GM18499 (cell line): ENCODE results near the gene MYO1A.
"Not testable (repeated sequence)": the region's sequence is repeated elsewhere in the genome, so short reads cannot be mapped to it uniquely, and the experiment has no call there.

ENCODE experiments used
- ATAC-seq: cut with Tn5 transposase; IDR thresholded peaks from one replicate; pipeline ENCODE4 v1.9.1; 2021; ENCODE audit warnings: moderate number of reproducible peaks; ENCODE audit not compliant: insufficient read depth, unreplicated experiment

MYO1A gene

DNA sequence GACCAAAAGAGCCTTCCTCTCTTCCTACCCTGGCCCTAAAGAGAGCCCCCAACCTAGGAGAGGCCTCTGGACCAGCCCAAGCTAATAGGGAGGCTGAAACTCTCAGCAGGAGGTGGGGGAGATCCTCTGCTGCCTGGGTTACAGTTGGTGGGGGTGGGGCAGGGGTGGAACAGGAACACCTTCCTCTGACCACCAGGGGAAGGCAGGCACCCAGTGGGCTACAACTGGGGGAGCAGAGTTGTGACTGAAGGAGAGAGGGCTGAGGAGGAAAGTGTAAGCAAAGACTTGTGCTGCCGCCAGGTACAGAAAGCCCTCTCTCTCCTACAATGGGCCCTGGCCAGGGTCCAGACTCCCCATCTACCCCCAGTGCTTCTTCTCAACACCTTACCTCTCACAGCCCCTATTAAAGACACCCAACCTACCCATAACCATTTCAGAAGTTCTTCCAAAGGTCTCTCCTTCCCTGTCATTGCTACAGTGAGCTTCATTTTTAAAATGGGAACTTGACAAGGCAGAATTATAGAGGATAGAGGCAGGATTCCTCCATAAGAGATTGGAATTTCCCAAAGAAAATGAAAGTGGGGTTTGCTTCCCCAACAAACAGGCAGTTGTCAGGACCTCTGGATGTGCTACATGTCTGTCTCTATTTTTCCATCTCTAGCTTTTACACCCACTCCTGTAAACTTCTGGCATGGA, 1.4 kb downstream of the MYO1A start:
- no peak for ATAC-seq

DNA sequence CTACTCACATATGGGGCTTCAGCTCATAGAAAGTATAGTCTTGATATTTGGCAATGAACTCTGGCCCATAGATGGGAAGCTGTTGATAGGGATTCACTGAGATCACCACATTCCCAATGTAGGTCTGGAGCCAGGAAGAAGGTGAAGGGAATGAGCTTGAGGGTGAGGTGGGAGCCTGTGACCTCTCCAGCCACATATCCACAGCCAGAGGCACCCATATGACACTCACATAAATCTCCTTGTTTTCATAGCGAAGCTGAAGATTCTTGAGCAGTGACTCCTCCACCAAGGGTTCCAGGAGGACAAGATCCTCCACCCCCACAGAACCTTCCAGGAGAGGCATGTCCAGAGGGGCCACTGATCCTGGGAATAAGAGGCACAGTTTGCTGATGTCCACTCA, 1.9 kb downstream of the MYO1A start:
- ATAC-seq = no peak

- no peak for ATAC-seq
These were observed 2.7 kb downstream of the MYO1A start for GRCh38 chr12:57046947-57047890.

GRCh38 chr12:57046086-57046791, 3.7 kb downstream of the MYO1A start:
- ATAC-seq = no peak

DNA sequence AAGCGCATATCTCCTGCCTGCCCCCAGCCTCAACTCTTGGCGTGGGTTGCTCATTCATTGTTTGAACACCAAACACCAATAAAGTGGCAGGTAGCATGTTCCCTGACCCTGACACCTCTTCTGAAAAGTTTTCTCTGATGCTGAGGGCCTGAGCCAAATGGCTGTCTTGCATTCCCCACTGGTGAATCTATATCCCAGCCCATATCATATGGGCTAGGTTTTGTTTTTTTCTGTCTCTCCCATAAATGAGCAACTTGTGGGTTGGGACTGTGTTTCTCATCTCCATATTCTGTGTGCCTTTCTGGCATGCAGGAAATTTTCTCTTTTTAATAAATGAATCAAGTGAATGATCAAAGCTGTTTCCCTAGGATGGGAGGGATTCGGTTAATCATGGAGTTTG, 5.0 kb downstream of the MYO1A start:
- no peak for ATAC-seq

DNA sequence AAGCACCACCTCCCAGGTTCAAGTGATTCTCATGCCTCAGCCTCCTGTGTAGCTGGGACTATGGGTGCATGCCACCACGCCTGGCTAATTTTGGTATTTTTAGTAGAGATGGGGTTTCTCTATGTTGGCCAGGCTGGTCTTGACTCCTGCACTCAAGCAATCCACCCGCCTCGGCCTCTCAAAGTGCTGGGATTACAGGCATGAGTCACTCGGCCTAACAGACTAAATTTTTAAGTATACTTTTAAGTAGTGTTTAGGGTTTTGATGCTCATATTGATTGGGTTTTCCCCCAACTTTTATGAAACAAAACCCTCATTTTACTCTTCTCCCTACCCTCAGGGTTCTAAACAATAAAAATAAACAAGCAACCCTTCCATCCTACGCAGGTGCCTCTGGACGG, 5.5 kb downstream of the MYO1A start:
- ATAC-seq = no peak

- ATAC-seq = no peak
These were observed 7.2 kb downstream of the MYO1A start for GRCh38 chr12:57042695-57043094.

DNA sequence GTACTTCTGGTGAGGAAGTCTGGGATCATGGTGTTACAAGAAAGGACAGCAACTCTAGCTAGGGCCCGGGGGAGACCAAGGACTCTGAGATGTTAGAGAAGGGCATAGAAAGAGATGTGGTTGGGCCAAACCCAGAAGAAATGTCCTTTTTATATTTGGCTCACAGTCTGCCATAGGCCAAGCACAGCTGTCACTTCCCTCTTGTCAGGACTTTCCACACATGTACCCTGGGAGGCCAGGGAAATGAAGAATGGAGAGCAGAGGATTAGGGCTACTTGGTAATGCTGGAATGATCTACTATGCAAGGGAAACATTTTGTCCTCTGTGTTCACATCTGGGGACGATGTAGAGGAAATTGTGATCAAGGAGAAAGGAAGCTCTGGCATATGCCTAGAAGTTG, 9.2 kb downstream of the MYO1A start:
- ATAC-seq = no peak

- no peak for ATAC-seq
These were observed 9.7 kb downstream of the MYO1A start for GRCh38 chr12:57040211-57040610.

GRCh38 chr12:57039016-57039798, 10.7 kb downstream of the MYO1A start:
- no peak for ATAC-seq

DNA sequence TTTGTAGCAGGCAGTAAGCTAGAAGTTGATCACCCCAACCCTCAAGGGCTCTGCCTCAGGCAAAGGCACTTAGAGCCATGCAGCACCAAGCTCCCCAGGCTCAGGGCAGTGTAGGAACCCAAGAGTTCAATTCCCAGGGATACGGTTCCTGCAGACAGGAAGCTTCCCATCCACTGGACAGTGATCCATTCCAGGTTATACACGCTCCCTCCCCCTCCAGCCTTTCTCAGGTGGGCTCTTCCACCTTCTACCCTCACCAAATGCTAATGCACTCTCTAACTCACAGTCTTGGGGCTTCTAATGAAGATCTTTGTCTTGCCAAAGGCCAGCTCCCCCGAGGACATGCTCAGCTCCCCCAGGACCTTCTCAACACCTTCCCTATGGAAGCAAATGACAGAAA, 12.7 kb downstream of the MYO1A start:
- ATAC-seq = no peak

GRCh38 chr12:57033431-57033830, 16.5 kb downstream of the MYO1A start:
- no peak for ATAC-seq

GRCh38 chr12:57031789-57032188, 18.1 kb downstream of the MYO1A start:
- ATAC-seq = no peak

GRCh38 chr12:57031138-57031725, 18.7 kb downstream of the MYO1A start:
- ATAC-seq = no peak

GRCh38 chr12:57029457-57029856, 20.5 kb downstream of the MYO1A start:
- ATAC-seq = no peak

DNA sequence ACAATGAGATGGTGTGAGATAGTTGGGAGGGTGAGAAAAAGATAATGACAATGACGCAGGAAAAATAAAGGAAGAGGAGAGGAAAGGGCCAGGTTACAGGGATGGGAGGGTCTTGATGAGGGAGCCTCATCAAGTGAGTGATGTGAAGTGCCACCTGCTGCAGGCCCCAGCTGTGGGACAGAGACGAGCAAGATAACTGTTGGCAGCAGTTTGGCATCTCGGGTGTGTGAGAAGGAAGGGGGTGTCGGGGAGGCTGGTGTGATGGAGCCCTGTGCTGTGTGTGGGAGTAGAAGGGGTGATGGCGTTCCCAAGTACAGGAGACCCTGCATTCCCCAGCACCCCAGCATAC, 22.1 kb downstream of the MYO1A start:
- no peak for ATAC-seq

DNA sequence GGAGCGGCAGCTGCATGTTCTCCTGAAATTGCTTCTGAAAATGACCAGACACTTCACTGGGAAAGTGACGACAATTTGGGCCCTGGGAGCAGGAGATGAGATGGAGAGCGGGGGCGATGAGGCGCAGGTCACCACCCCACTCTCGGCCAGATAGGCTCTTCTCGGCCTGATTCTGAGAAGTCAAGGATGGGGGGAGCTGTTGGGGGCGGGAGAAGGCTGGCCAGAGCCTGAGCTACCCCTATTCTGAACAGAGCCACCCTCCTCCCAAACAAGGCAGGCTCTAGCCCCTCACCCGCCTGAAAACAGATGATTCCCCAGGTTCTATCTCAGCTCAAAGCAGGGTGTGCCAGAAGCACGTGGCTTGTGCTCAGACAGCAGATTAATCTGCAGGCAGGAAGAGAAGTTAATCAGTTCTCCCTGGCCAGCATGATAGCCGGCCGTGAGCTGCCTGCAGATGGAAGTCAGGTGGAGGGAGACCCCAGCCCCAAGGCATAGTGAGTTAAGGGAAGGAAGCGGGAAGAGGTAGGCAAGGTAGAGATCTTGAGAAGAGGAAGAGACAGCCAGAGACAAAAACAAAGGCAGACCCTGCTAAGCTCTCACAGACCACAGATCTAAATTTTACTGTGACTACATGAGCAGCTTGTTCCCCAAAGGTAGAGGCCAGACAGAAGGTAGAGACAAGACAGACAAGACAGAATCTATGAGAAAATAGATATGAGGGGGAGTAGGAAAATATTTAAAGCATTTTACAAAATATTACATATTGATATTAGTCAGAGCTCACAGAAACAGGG, 22.7 kb downstream of the MYO1A start:
- no peak for ATAC-seq

DNA sequence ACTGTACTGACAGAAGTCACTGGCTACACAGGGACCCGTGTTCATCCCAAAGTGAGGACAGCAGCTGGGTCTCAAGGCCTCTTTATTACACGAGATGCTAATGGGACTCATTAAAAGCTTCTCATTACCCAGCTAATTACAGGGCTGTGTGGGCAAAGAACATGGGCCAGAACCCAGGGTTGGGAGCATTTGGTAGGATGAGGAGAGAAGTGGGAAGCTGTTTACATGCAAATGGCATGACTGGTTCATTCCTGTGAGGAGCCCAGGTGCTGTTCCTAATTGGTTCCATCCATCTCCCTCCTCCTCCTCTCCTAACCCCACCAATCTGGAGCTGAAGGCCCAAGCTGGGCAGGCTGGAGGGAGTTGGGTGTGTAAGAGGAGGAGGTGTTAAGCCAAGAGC, 24.7 kb downstream of the MYO1A start:
- ATAC-seq = no peak

GRCh38 chr12:57022324-57022723, 27.6 kb downstream of the MYO1A start:
- ATAC-seq = not testable (repeated sequence)
